Right lobe of liver (tissue), 6 donors: Measurements from ENCODE around the gene NDUFA6. TPM values are rescaled to one million over a fixed set of nuclear protein-coding genes. Genes with fewer than 3 reads are reported as not detected.
A peak's percentile ranks its signal among the peaks of the same experiment; 100 is the strongest.
"Not testable (repeated sequence)": the region's sequence is repeated elsewhere in the genome, so short reads cannot be mapped to it uniquely, and the experiment has no call there.

ENCODE experiments used
- ATAC-seq, 4 donors: fragments of 200-7000 bp; cut with Tn5 transposase; one replicate each; pipeline ENCODE4 v1.9.1; 2020; ENCODE audit warnings: mild to moderate bottlenecking in 4 of 4, moderate library complexity in 4 of 4
- DNase-seq, 3 donors: peaks; one replicate each; pipeline ENCODE4 v3.0.0-alpha.2; 2020
- H3K27ac ChIP-seq, 3 donors: fragments of 200-600 bp; one replicate each; pipeline ENCODE4 v1.8.0; 2022
- H3K27me3 ChIP-seq, 2 donors: fragments of 200-600 bp; one replicate each; pipeline ENCODE4 v1.8.0; 2022
- H3K36me3 ChIP-seq, 4 donors: fragments of 200-600 bp; sonication (generic) in 1 of 4; one replicate each; pipeline versions ENCODE4 v1.5.1 to v1.8.0; 2017 to 2022; ENCODE audit warnings: control low read depth in 1 of 4
- H3K4me1 ChIP-seq, 4 donors: fragments of 200-600 bp; sonication (generic) in 1 of 4; one replicate each; pipeline versions ENCODE4 v1.5.1 to v1.8.0; 2017 to 2022; ENCODE audit warnings: control low read depth in 1 of 4
- H3K4me3 ChIP-seq, 3 donors: fragments of 200-600 bp; one replicate each; pipeline ENCODE4 v1.8.0; 2022
- H3K9me3 ChIP-seq, 4 donors: fragments of 200-600 bp; sonication (generic) in 1 of 4; one replicate each; pipeline versions ENCODE4 v1.5.1 to v1.8.0; 2017 to 2022; ENCODE audit warnings: control low read depth in 1 of 4
- POLR2A ChIP-seq: fragments of 450-650 bp; IDR thresholded peaks from one replicate; pipeline ENCODE4 v1.6.1; 2017; ENCODE audit warnings: antibody characterized with exemption, mild to moderate bottlenecking
- WGBS: methylation state at CpG from one replicate; pipeline ENCODE4 v1.1.6; 2018; ENCODE audit warnings: low coverage, low lambda C conversion rate; ENCODE audit not compliant: insufficient coverage; ENCODE audit errors: missing lambda C conversion rate; 5-methylcytosine and 5-hydroxymethylcytosine counted together
- intact Hi-C, 2 donors: fragments of 100-400 bp; cut with DNase I; formaldehyde crosslinking; loops; one replicate each; pipeline versions ENCODE4 v1.11.2 to v1.14.1; 2022
- long read RNA-seq: library from polyadenylated mRNA; unstranded; transcript quantifications from one replicate; pipeline ENCODE4 v2.0.0, GENCODE V29; 2019
- total RNA-seq, 6 experiments: library from RNA; depleted of rRNA in 2 of 6; stranded (reverse); fragments of >200 nt in 2 of 6; fragmentation: NEBNext Ultra II Directional in 3 of 6; extraction: Animal tissue kit (Norgen Biotek cat#: 25700) in 3 of 6; gene quantifications; one replicate each; pipeline versions ENCODE4 v1.1.0 to v1.2.4, GENCODE V29; 2016 to 2023
- TF ChIP-seq, protein P1 (sequence below), 4 donors: fragments of 200-600 bp in 3 of 4; fragments of 450-650 bp in 1 of 4; IDR thresholded peaks; one replicate each; pipeline versions ENCODE4 v1.5.1 to v1.8.0; 2016 to 2022; ENCODE audit warnings: antibody characterized with exemption in 4 of 4, mild to moderate bottlenecking in 2 of 4
- donor health status: DM: no; HTN: yes; CAD: no.
- donor health status: DM: no; HTN: no; CAD: no.
- donor health status: DM: no; HTN: no; CAD: no.
- donor health status: DM: no; HTN: yes; CAD: no.
- donor health status: DM: no; HTN: yes; CAD: no.

The NDUFA6 gene
- total RNA-seq = 10 to 100 TPM; 34.9 to 67.5 (median 51.6) TPM
- long read RNA-seq, transcript NDUFA6-202 (3 exons, 1,256 nt) = major isoform, 77 of 80 reads
- long read RNA-seq, partial matches to known transcripts = 0 of 80 reads
- long read RNA-seq, other reads (novel, unspliced or antisense) = 3 of 80 reads

DNA sequence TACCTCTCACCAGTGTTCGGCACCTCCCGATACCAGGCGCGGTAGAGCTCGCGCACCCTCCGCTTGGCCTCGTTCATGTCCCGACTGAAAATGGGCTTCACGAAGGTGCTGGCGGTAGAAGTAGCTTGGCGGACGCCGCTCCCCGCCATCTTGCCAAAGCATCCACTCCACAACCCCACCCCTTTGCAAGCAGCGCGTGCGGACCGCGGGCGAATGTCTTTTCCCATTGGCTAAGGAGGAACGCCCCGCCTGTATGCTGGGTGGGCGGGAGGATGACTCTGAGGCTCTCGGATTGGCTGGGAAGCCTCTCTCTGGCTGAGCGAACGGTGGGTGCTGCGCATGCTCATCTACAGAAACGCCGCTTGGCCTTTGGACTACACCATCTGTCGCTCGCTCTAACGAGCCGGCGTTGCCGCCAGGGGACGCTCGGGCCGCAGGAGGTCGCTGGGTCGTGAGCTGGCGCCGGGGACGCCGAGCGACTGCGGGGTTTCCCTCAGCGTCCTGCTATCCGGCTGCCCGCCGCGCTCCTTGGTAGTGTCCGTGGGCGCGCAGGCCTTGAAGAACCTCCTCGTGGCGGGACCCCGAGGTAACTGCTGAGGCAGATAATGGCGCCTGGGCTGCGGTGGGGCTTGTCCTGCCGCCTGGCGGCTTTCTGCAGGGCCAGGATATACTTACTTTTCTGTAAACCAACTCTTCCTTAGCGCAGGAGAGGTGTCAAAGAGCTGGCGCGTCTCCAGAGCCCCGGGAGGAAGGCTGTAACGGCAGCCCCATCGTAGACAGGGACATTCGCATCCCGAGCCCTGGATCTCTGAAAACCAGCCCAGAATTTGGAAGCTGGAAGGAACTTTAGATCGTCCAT lies at the start of gene NDUFA6:
Gene NDUFA6 (minus strand): TSS at position 177 of the 859 bp plus-strand sequence. CDS start 28 bp downstream, at position 149.
- Histone ChIP-seq H3K4me1 (peaks cover 0 to 13% (median 2%) of the 10 kb centered on the region in 4 donors), H3K4me3 (peak within 1 kb of the TSS; percentile 64 to 95 (median 77)), H3K27ac (peak within 1 kb of the TSS; percentile 88 to 99 (median 89)), H3K27me3 (no peaks in the 10 kb centered on the region), H3K36me3 (peaks cover 0 to 11% (median 5%) of the 10 kb centered on the region in 4 donors), H3K9me3 (no peaks in the 10 kb centered on the region)
- intact Hi-C loops = no loop called here
- WGBS = under 1% methylated on average over 11 of the region's 71 CpGs
- peak; percentile 94 to 99 (median 95) for ATAC-seq
- peak; percentile 98 to 99 (median 99) for DNase-seq
- TF ChIP-seq POLR2A = peak; percentile 92
- TF ChIP-seq, protein P1, sequence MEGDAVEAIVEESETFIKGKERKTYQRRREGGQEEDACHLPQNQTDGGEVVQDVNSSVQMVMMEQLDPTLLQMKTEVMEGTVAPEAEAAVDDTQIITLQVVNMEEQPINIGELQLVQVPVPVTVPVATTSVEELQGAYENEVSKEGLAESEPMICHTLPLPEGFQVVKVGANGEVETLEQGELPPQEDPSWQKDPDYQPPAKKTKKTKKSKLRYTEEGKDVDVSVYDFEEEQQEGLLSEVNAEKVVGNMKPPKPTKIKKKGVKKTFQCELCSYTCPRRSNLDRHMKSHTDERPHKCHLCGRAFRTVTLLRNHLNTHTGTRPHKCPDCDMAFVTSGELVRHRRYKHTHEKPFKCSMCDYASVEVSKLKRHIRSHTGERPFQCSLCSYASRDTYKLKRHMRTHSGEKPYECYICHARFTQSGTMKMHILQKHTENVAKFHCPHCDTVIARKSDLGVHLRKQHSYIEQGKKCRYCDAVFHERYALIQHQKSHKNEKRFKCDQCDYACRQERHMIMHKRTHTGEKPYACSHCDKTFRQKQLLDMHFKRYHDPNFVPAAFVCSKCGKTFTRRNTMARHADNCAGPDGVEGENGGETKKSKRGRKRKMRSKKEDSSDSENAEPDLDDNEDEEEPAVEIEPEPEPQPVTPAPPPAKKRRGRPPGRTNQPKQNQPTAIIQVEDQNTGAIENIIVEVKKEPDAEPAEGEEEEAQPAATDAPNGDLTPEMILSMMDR (IDR thresholded peaks at IDR 0.05) = peak; percentile 96 to 98 (median 96)

DNA sequence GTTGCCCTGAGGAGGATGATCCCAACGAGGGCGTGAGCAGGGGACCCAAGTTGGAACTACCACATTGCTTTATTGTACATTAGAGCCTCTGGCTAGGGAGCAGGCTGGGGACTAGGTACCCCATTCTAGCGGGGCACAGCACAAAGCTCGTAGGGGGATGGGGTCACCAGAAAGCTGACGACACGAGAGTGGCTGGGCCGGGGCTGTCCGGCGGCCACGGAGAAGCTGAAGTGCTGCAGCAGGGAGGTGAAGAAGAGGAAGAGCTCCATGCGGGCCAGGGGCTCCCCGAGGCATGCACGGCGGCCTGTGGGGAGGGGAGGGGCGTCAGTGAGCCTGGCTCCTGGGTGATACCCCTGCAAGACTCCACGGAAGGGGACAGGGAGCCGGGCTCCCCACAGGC lies 49.6 kb upstream of the NDUFA6 start:
- H3K9me3 ChIP-seq, DNase-seq, intact Hi-C loops, ATAC-seq, H3K4me3 ChIP-seq, H3K27me3 ChIP-seq, H3K4me1 ChIP-seq, H3K27ac ChIP-seq: not testable (repeated sequence)
- peaks cover 0 to 18% (median 7%) of the 10 kb centered on the region in 4 donors for H3K36me3 ChIP-seq
- 83% methylated on average over 4 of the region's 17 CpGs for WGBS

DNA sequence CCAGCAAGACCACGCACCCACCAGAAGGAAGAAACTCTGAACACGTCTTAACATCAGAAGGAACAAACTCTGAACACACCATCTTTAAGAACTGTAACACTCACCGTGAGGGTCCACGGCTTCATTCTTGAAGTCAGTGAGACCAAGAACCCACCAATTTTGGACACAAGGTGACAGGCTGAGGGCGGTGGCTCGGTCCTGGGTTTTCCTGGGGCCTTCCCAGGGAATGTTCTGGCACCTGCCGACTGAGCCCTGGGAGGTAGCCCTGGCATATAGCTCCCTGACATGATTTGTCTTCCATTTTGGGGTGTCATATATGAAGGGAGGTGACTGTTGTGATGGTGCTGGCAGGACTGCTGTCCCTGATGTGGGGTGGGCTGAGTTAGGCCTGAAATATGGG lies 48.9 kb upstream of the NDUFA6 start:
- H3K4me1 ChIP-seq, ATAC-seq, intact Hi-C loops, H3K27ac ChIP-seq, H3K4me3 ChIP-seq, DNase-seq, H3K9me3 ChIP-seq, H3K27me3 ChIP-seq: not testable (repeated sequence)
- WGBS = 86% methylated on average over 5 of the region's 7 CpGs
- peaks cover 0 to 18% (median 7%) of the 10 kb centered on the region in 4 donors for H3K36me3 ChIP-seq

DNA sequence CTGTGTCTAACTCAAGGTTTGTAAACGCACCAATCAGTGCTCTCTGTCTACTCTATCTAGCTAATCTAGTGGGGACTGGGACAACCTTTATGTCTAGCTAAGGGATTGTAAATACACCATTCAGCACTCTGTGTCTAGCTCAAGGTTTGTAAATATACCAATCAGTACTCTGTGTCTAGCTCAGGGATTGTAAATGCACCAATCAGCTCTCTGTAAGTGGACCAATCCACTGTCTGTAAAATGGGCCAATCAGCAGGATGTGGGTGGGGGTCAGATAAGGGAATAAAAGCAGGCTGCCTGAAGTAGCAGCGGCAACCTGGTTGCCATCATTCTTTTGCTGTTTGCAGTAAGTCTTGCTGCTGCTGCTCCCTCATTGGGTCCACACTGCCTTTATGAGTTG lies 48.4 kb upstream of the NDUFA6 start:
- TF ChIP-seq, protein P1 (IDR thresholded peaks at IDR 0.05) = no peak
- TF ChIP-seq POLR2A = no peak
- DNase-seq (no peak), ATAC-seq (no peak)
- WGBS = 88% methylated on average over 2 of the region's 2 CpGs
- Histone ChIP-seq H3K4me3 (no peak overlapping the region), H3K4me1 (no peaks in the 10 kb centered on the region), H3K27ac (no peak overlapping the region), H3K36me3 (peaks cover 0 to 18% (median 7%) of the 10 kb centered on the region in 4 donors), H3K9me3 (no peaks in the 10 kb centered on the region), H3K27me3 (no peaks in the 10 kb centered on the region)
- intact Hi-C loops = no loop called here

DNA sequence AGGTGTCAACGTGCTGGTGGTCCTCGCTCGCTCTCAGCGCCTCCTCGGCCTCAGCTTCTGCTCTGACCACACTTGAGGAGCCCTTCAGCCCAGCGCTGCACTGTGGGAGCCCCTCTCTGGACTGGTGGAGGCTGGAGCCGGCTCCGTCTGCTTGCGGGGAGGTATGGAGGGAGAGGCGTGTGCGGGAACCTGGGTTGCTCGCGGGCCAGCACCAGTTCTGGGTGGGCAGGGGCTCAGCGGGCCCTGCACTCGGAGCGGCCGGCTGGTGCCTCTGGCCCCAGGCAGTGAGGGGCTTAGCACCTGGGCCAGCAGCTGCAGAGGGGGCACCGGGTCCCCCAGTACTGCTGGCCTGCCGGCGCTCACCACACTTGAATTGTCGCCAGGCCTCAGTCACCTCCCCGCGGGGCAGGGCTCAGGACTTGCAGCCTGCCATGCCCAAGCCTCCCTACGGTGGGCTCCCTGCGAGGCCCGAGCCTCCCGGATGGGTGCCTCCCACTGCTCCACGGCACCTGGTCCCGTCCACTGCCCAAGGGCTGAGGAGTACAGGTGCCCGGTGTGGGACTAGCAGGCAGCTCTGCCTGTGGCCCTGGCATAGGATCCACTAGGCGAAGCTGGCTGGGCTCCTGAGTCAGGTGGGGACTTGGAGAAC lies 47.7 kb upstream of the NDUFA6 start:
- no peak for TF ChIP-seq POLR2A
- TF ChIP-seq, protein P1 (IDR thresholded peaks at IDR 0.05) = no peak
- ATAC-seq = no peak
- intact Hi-C loops = no loop called here
- Histone ChIP-seq H3K9me3 (no peaks in the 10 kb centered on the region), H3K4me1 (no peaks in the 10 kb centered on the region), H3K27me3 (no peaks in the 10 kb centered on the region), H3K4me3 (no peak overlapping the region), H3K36me3 (peaks cover 0 to 18% (median 7%) of the 10 kb centered on the region in 4 donors), H3K27ac (no peak overlapping the region)
- 100% methylated on average over 2 of the region's 31 CpGs for WGBS
- peak in 1 of 3 donors; percentile 49 for DNase-seq

DNA sequence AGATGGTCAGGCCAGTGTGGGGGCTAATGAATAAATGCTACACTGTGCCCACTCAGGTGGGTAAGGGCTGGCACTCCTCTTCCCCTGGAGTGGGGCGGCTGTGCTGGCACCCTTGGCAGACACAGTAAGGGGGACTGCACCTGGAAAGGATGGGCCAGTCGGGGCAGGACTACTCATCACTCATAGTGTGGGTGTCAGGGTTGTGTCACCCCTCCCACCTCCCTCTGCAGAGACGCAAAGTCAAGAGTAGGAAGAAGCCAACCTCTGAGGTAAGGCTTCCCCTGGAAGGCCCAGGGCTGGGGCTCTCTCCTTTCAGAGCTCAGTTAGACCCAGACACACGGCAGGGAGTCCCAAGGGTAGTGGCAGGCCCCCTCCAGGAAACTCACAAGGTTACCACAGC lies 45.1 kb upstream of the NDUFA6 start:
- ATAC-seq, intact Hi-C loops, H3K27ac ChIP-seq, H3K9me3 ChIP-seq, DNase-seq, H3K36me3 ChIP-seq, H3K27me3 ChIP-seq, H3K4me3 ChIP-seq: not testable (repeated sequence)
- no CpG with 5 or more reads among the region's 4 CpGs for WGBS
- H3K4me1 ChIP-seq = peaks cover 0 to 13% (median 6%) of the 10 kb centered on the region in 4 donors
